ENCODE data around the gene CD9.

GRCh38 chr12:6178981-6179761, 21.0 kb upstream of the CD9 start:
- TF ChIP-seq FOXP2 (optimal IDR thresholded peaks at IDR 0.05; ENCODE audit: control extremely low read depth, extremely low read length, insufficient read depth) = no peak
- no peak for TF ChIP-seq POLR2AphosphoS5 (IDR thresholded peaks at IDR 0.05; ENCODE audit: borderline replicate concordance, low read depth, low read length)

All from SK-N-MC (cell line).